Astrocyte (in vitro differentiated cells and primary cell): Measurements from ENCODE around the gene GON4L. TPM values are rescaled to one million over a fixed set of nuclear protein-coding genes. Genes with fewer than 3 reads are reported as not detected.
"Not testable (repeated sequence)": the region's sequence is repeated elsewhere in the genome, so short reads cannot be mapped to it uniquely, and the experiment has no call there.

ENCODE experiments used
- DNase-seq: peaks from one replicate; pipeline ENCODE4 v3.0.0-alpha.2; 2010; ENCODE audit warnings: low read depth
- FAIRE-seq: peaks from 2 replicates; lab custom pipeline; 2011; peaks lifted over from hg19 to GRCh38; lab: Jason Lieb, UNC
- H2AFZ ChIP-seq: 2 replicates; pipeline ENCODE4 v1.6.0; 2012; ENCODE audit warnings: low read depth, low read length, inconsistent platforms
- H3K27ac ChIP-seq: 2 replicates; pipeline ENCODE4 v1.5.1; 2011; ENCODE audit warnings: low read depth, low read length, inconsistent platforms
- H3K27me3 ChIP-seq: 2 replicates; pipeline ENCODE4 v1.6.0; 2011; ENCODE audit warnings: low read length, inconsistent platforms; ENCODE audit not compliant: insufficient read depth
- H3K36me3 ChIP-seq: 2 replicates; pipeline ENCODE4 v1.5.1; 2011; ENCODE audit warnings: low read length, inconsistent platforms; ENCODE audit not compliant: insufficient read depth
- H3K4me1 ChIP-seq: 2 replicates; pipeline ENCODE4 v1.5.1; 2011; ENCODE audit warnings: low read length, inconsistent platforms; ENCODE audit not compliant: insufficient read depth
- H3K4me2 ChIP-seq: 2 replicates; pipeline ENCODE4 v1.6.0; 2012; ENCODE audit warnings: low read length, inconsistent platforms
- H3K4me3 ChIP-seq: 2 replicates; pipeline ENCODE4 v1.5.1; 2011; ENCODE audit warnings: low read depth, mild to moderate bottlenecking, low read length, inconsistent platforms; ENCODE audit not compliant: insufficient read depth
- H3K79me2 ChIP-seq: 2 replicates; pipeline ENCODE4 v1.6.0; 2012; ENCODE audit warnings: mild to moderate bottlenecking, low read length, inconsistent platforms; ENCODE audit not compliant: insufficient read depth
- H3K9ac ChIP-seq: 2 replicates; pipeline ENCODE4 v1.6.0; 2012; ENCODE audit warnings: mild to moderate bottlenecking, low read length, inconsistent platforms
- H3K9me3 ChIP-seq: 2 replicates; pipeline ENCODE4 v1.5.1; 2012; ENCODE audit warnings: low read depth, mild to moderate bottlenecking, low read length, inconsistent platforms; ENCODE audit not compliant: insufficient read depth
- H4K20me1 ChIP-seq: 2 replicates; pipeline ENCODE4 v1.6.0; 2012; ENCODE audit warnings: low read length, inconsistent platforms; ENCODE audit not compliant: insufficient read depth
- H3K27ac Mint-ChIP-seq: one replicate; pipeline ENCODE4 v1.8.0; 2021; ENCODE audit warnings: mild to moderate bottlenecking, mixed read lengths; ENCODE audit not compliant: unreplicated experiment
- H3K27me3 Mint-ChIP-seq: one replicate; pipeline ENCODE4 v1.8.0; 2021; ENCODE audit warnings: low read depth, mixed read lengths; ENCODE audit not compliant: unreplicated experiment
- H3K36me3 Mint-ChIP-seq: one replicate; pipeline ENCODE4 v1.8.0; 2021; ENCODE audit warnings: low read depth, mixed read lengths; ENCODE audit not compliant: unreplicated experiment
- H3K4me1 Mint-ChIP-seq: one replicate; pipeline ENCODE4 v1.8.0; 2021; ENCODE audit warnings: low read depth, mixed read lengths; ENCODE audit not compliant: unreplicated experiment
- H3K4me3 Mint-ChIP-seq: one replicate; pipeline ENCODE4 v1.8.0; 2021; ENCODE audit warnings: mild to moderate bottlenecking, moderate library complexity, mixed read lengths; ENCODE audit not compliant: unreplicated experiment
- H3K9me3 Mint-ChIP-seq: one replicate; pipeline ENCODE4 v1.8.0; 2021; ENCODE audit warnings: mild to moderate bottlenecking, mixed read lengths; ENCODE audit not compliant: unreplicated experiment
- CTCF ChIP-seq: IDR thresholded peaks from 2 replicates; pipeline ENCODE4 v1.5.1; 2011; ENCODE audit warnings: low read depth, mild to moderate bottlenecking, inconsistent platforms, low read length, moderate library complexity; ENCODE audit not compliant: insufficient read depth
- EZH2 ChIP-seq: IDR thresholded peaks from 2 replicates; pipeline ENCODE4 v1.6.1; 2012; ENCODE audit warnings: mild to moderate bottlenecking, low read length, inconsistent platforms; ENCODE audit not compliant: insufficient read depth
- total RNA-seq: library from RNA; stranded (reverse); gene quantifications from 2 replicates; pipeline ENCODE4 v1.2.1, GENCODE V29; 2021

Gene GON4L
- total RNA-seq, 1 donor from 2014 or later, result 52.8 TPM

- no peak overlapping the region for H3K27ac Mint-ChIP-seq
- no peak overlapping the region for H2AFZ ChIP-seq
- H3K79me2 ChIP-seq, result no peaks in the 10 kb centered on the region
- H3K4me2 ChIP-seq, result no peak overlapping the region
- DNase-seq, result no peak
- H3K27me3 Mint-ChIP-seq, result no peaks in the 10 kb centered on the region
- no peaks in the 10 kb centered on the region for H3K9me3 ChIP-seq
- no peaks in the 10 kb centered on the region for H3K9me3 Mint-ChIP-seq
- peaks cover 13% of the 10 kb centered on the region for H3K36me3 Mint-ChIP-seq
- H3K4me3 ChIP-seq, result no peak overlapping the region
- peaks cover 39% of the 10 kb centered on the region for H3K36me3 ChIP-seq
- no peaks in the 10 kb centered on the region for H3K27me3 ChIP-seq
- H3K4me1 ChIP-seq, result no peaks in the 10 kb centered on the region
- no peak overlapping the region for H3K9ac ChIP-seq
- TF ChIP-seq EZH2 (no peak), CTCF (no peak)
- no peak overlapping the region for H3K4me3 Mint-ChIP-seq
- H3K27ac ChIP-seq, result no peak overlapping the region
- no peak for FAIRE-seq
- no peaks in the 10 kb centered on the region for H4K20me1 ChIP-seq
- H3K4me1 Mint-ChIP-seq, result no peaks in the 10 kb centered on the region
These were observed 47.9 kb downstream of the GON4L start for GRCh38 chr1:155809088-155809487.

GRCh38 chr1:155801149-155801548, 55.9 kb downstream of the GON4L start:
- Histone ChIP-seq H2AFZ (no peak overlapping the region), H3K36me3 (peaks cover 17% of the 10 kb centered on the region), H3K9ac (peak overlapping the region; percentile 50), H3K9me3 (no peaks in the 10 kb centered on the region), H3K4me3 (no peak overlapping the region), H3K27ac (peak overlapping the region; percentile 57), H3K4me1 (peaks cover 12% of the 10 kb centered on the region), H3K27me3 (no peaks in the 10 kb centered on the region), H3K79me2 (no peaks in the 10 kb centered on the region), H4K20me1 (no peaks in the 10 kb centered on the region), H3K4me2 (peak overlapping the region; percentile 17)
- no peak for FAIRE-seq
- Mint-ChIP-seq H3K4me1 (peaks cover 2% of the 10 kb centered on the region), H3K9me3 (no peaks in the 10 kb centered on the region), H3K4me3 (no peak overlapping the region), H3K27ac (no peak overlapping the region), H3K36me3 (peaks cover 15% of the 10 kb centered on the region), H3K27me3 (no peaks in the 10 kb centered on the region)
- TF ChIP-seq CTCF (no peak), EZH2 (no peak)
- DNase-seq, result peak; percentile 52

GRCh38 chr1:155795618-155796017, 61.4 kb downstream of the GON4L start:
- FAIRE-seq, H4K20me1 ChIP-seq, H3K27ac Mint-ChIP-seq, H3K4me1 Mint-ChIP-seq, H2AFZ ChIP-seq, DNase-seq, H3K36me3 Mint-ChIP-seq, H3K79me2 ChIP-seq, H3K27me3 Mint-ChIP-seq, H3K4me3 Mint-ChIP-seq, H3K9me3 ChIP-seq, H3K4me1 ChIP-seq, H3K9ac ChIP-seq, H3K4me3 ChIP-seq, H3K27ac ChIP-seq, H3K27me3 ChIP-seq, H3K4me2 ChIP-seq, H3K9me3 Mint-ChIP-seq: not testable (repeated sequence)
- H3K36me3 ChIP-seq, result peaks cover 18% of the 10 kb centered on the region
